Measurements from ENCODE around the gene FARS2. TPM values are rescaled to one million over a fixed set of nuclear protein-coding genes. Genes with fewer than 3 reads are reported as not detected.

The FARS2 gene
- polyA plus RNA-seq, 1 donor (not counting 4 experiments of a cell fraction or from before 2014, with no cell fraction given), result 21.3 TPM

- FAIRE-seq, result no peak
- H2AFZ ChIP-seq (ENCODE audit: control insufficient read depth, low read length), result no peak overlapping the region
Observed at GRCh38 chr6:5365436-5366195, 104.3 kb downstream of the FARS2 start.

DNA sequence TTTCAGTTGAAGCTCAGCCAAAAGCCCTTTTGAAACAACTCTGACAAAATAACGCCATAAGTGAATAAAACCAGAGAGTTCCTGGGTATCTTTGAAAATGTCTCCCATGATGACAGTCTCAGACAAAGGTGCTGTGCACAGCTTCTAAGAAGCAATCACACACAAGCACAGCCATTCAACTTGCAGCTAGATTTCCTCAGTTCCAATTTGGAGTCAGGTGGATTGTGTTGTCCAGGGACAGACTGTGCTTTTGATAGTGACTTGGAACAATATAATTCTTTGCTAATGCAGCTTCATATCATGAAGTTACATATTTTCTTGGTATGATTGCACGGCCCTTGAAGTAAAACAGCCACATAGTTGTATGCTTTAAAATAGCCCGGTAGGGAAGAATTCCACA, 105.6 kb downstream of the FARS2 start:
- no peaks in the 10 kb centered on the region for H3K27me3 ChIP-seq (ENCODE audit: control insufficient read depth, extremely low read depth, insufficient read depth, low read length)
- no peak overlapping the region for H2AFZ ChIP-seq (ENCODE audit: control insufficient read depth, low read length)
- no peaks in the 10 kb centered on the region for H3K9me1 ChIP-seq (ENCODE audit: control insufficient read depth, extremely low read depth, insufficient read depth, low read length)
- H3K36me3 ChIP-seq (ENCODE audit: control insufficient read depth in 2 of 2, extremely low read depth in 1 of 2, insufficient read depth in 2 of 2, low read length in 2 of 2), result peaks cover 4% of the 10 kb centered on the region in 2 experiments
- H4K20me1 ChIP-seq (ENCODE audit: control insufficient read depth, extremely low read depth, insufficient read depth, low read length), result no peaks in the 10 kb centered on the region
- H3K9me3 ChIP-seq (ENCODE audit: control insufficient read depth, low read depth, low read length), result no peaks in the 10 kb centered on the region
- H3K4me3 ChIP-seq (ENCODE audit: control insufficient read depth in 2 of 3, extremely low read depth in 1 of 3, insufficient read depth in 2 of 3, low read depth in 1 of 3, low read length in 3 of 3), result no peak overlapping the region
- H3K79me2 ChIP-seq (ENCODE audit: control insufficient read depth, insufficient read depth, low read length), result peaks cover 2% of the 10 kb centered on the region
- dilution Hi-C loops (cut with MboI; ENCODE audit: extremely low pct_ligation_motif_present, low sequenced_read_pairs), result no loop called here
- peaks cover 10% of the 10 kb centered on the region for H3K4me1 ChIP-seq (ENCODE audit: control insufficient read depth, extremely low read depth, insufficient read depth, low read length)
- no peak overlapping the region for H3K27ac ChIP-seq (ENCODE audit: control insufficient read depth, insufficient read depth, low read length)
- H3K9ac ChIP-seq (ENCODE audit: control insufficient read depth, extremely low read depth, insufficient read depth, low read length), result no peak overlapping the region
- no peak for TF ChIP-seq CTCF (optimal IDR thresholded peaks at IDR 0.05 in 1 of 3, IDR thresholded peaks at IDR 0.05 in 1 of 3, conservative IDR thresholded peaks at IDR 0.05 in 1 of 3; ENCODE audit: extremely low read depth in 1 of 3, insufficient read depth in 2 of 3, low read length in 3 of 3)
- no peak for TF ChIP-seq EZH2 (IDR thresholded peaks at IDR 0.05; ENCODE audit: low read length)
- DNase-seq (ENCODE audit: low read depth, low spot score) (no peak), FAIRE-seq (no peak)
- no peak overlapping the region for H3K4me2 ChIP-seq (ENCODE audit: control insufficient read depth, extremely low read depth, insufficient read depth, low read depth, low read length)

More at GRCh38 chr6:5365436-5366195, 104.3 kb downstream of the FARS2 start:
- TF ChIP-seq EZH2 (IDR thresholded peaks at IDR 0.05; ENCODE audit: low read length) (no peak), CTCF (optimal IDR thresholded peaks at IDR 0.05 in 1 of 3, IDR thresholded peaks at IDR 0.05 in 1 of 3, conservative IDR thresholded peaks at IDR 0.05 in 1 of 3; ENCODE audit: extremely low read depth in 1 of 3, insufficient read depth in 2 of 3, low read length in 3 of 3) (no peak)
- H3K9me1 ChIP-seq (ENCODE audit: control insufficient read depth, extremely low read depth, insufficient read depth, low read length), result no peaks in the 10 kb centered on the region
- H3K9me3 ChIP-seq (ENCODE audit: control insufficient read depth, low read depth, low read length), result no peaks in the 10 kb centered on the region
- H3K4me3 ChIP-seq (ENCODE audit: control insufficient read depth in 2 of 3, extremely low read depth in 1 of 3, insufficient read depth in 2 of 3, low read depth in 1 of 3, low read length in 3 of 3), result no peak overlapping the region
- H3K4me1 ChIP-seq (ENCODE audit: control insufficient read depth, extremely low read depth, insufficient read depth, low read length), result peaks cover 10% of the 10 kb centered on the region
- no peak overlapping the region for H3K27ac ChIP-seq (ENCODE audit: control insufficient read depth, insufficient read depth, low read length)
- peaks cover 2% of the 10 kb centered on the region for H3K79me2 ChIP-seq (ENCODE audit: control insufficient read depth, insufficient read depth, low read length)
- no peak overlapping the region for H3K9ac ChIP-seq (ENCODE audit: control insufficient read depth, extremely low read depth, insufficient read depth, low read length)
- H3K36me3 ChIP-seq (ENCODE audit: control insufficient read depth in 2 of 2, extremely low read depth in 1 of 2, insufficient read depth in 2 of 2, low read length in 2 of 2), result peaks cover 4% of the 10 kb centered on the region in 2 experiments
- dilution Hi-C loops (cut with MboI; ENCODE audit: extremely low pct_ligation_motif_present, low sequenced_read_pairs), result no loop called here
- no peaks in the 10 kb centered on the region for H4K20me1 ChIP-seq (ENCODE audit: control insufficient read depth, extremely low read depth, insufficient read depth, low read length)
- no peak for DNase-seq (ENCODE audit: low read depth, low spot score)
- no peak overlapping the region for H3K4me2 ChIP-seq (ENCODE audit: control insufficient read depth, extremely low read depth, insufficient read depth, low read depth, low read length)
- no peaks in the 10 kb centered on the region for H3K27me3 ChIP-seq (ENCODE audit: control insufficient read depth, extremely low read depth, insufficient read depth, low read length)
